IPS-18a (cell line): ENCODE results near the gene STXBP5L.
"Not testable (repeated sequence)": the region's sequence is repeated elsewhere in the genome, so short reads cannot be mapped to it uniquely, and the experiment has no call there.

Source experiments
- H3K27ac ChIP-seq: one replicate; pipeline ENCODE4 v1.5.1; 2013; ENCODE audit warnings: low read length
- H3K27me3 ChIP-seq: one replicate; pipeline ENCODE4 v1.6.1; 2013; ENCODE audit warnings: mild to moderate bottlenecking, low read length; ENCODE audit not compliant: control insufficient read depth, insufficient read depth
- H3K36me3 ChIP-seq: one replicate; pipeline ENCODE4 v1.6.1; 2013; ENCODE audit warnings: low read depth, low read length; ENCODE audit not compliant: control insufficient read depth
- H3K4me1 ChIP-seq: one replicate; pipeline ENCODE4 v1.6.1; 2013; ENCODE audit warnings: low read depth, low read length; ENCODE audit not compliant: control insufficient read depth
- H3K4me3 ChIP-seq: one replicate; pipeline ENCODE4 v1.5.1; 2013; ENCODE audit warnings: low read length
- H3K9ac ChIP-seq: one replicate; pipeline ENCODE4 v1.6.1; 2013; ENCODE audit warnings: mild to moderate bottlenecking, low read length, moderate library complexity
- H3K9me3 ChIP-seq: one replicate; pipeline ENCODE4 v1.6.1; 2013; ENCODE audit warnings: low read depth, low read length; ENCODE audit not compliant: control insufficient read depth

STXBP5L gene

GRCh38 chr3:121063628-121064027 is 155.6 kb downstream of the STXBP5L start:
- no peak overlapping the region for H3K27ac ChIP-seq
- H3K9me3 ChIP-seq, result no peaks in the 10 kb centered on the region
- no peaks in the 10 kb centered on the region for H3K4me1 ChIP-seq
- no peak overlapping the region for H3K4me3 ChIP-seq
- no peaks in the 10 kb centered on the region for H3K36me3 ChIP-seq
- H3K9ac ChIP-seq, result no peak overlapping the region
- no peaks in the 10 kb centered on the region for H3K27me3 ChIP-seq

- H3K27me3 ChIP-seq, result no peaks in the 10 kb centered on the region
- H3K9me3 ChIP-seq, result no peaks in the 10 kb centered on the region
- H3K4me1 ChIP-seq, result no peaks in the 10 kb centered on the region
- no peak overlapping the region for H3K27ac ChIP-seq
- H3K36me3 ChIP-seq, result no peaks in the 10 kb centered on the region
- no peak overlapping the region for H3K9ac ChIP-seq
- no peak overlapping the region for H3K4me3 ChIP-seq
Observed at GRCh38 chr3:121064121-121064520, 156.1 kb downstream of the STXBP5L start.

- no peak overlapping the region for H3K9ac ChIP-seq
- H3K36me3 ChIP-seq, result no peaks in the 10 kb centered on the region
- H3K4me1 ChIP-seq, result no peaks in the 10 kb centered on the region
- H3K4me3 ChIP-seq, result no peak overlapping the region
- H3K27ac ChIP-seq, result no peak overlapping the region
- no peaks in the 10 kb centered on the region for H3K9me3 ChIP-seq
- no peaks in the 10 kb centered on the region for H3K27me3 ChIP-seq
Observed at GRCh38 chr3:121072133-121072532, 164.1 kb downstream of the STXBP5L start.

GRCh38 chr3:121073011-121073410 is 165.0 kb downstream of the STXBP5L start:
- no peak overlapping the region for H3K4me3 ChIP-seq
- H3K9ac ChIP-seq, result no peak overlapping the region
- no peaks in the 10 kb centered on the region for H3K4me1 ChIP-seq

GRCh38 chr3:121075191-121075590 is 167.2 kb downstream of the STXBP5L start:
- H3K27me3 ChIP-seq, result no peaks in the 10 kb centered on the region
- no peak overlapping the region for H3K9ac ChIP-seq
- H3K4me3 ChIP-seq, result no peak overlapping the region
- no peak overlapping the region for H3K27ac ChIP-seq
- H3K9me3 ChIP-seq, result no peaks in the 10 kb centered on the region
- no peaks in the 10 kb centered on the region for H3K36me3 ChIP-seq
- no peaks in the 10 kb centered on the region for H3K4me1 ChIP-seq

More at GRCh38 chr3:121073011-121073410, 165.0 kb downstream of the STXBP5L start:
- H3K27ac ChIP-seq, result no peak overlapping the region
- no peaks in the 10 kb centered on the region for H3K27me3 ChIP-seq
- no peaks in the 10 kb centered on the region for H3K9me3 ChIP-seq
- H3K36me3 ChIP-seq, result no peaks in the 10 kb centered on the region

- not testable (repeated sequence) for H3K36me3 ChIP-seq, H3K4me1 ChIP-seq, H3K27me3 ChIP-seq, H3K9me3 ChIP-seq, H3K27ac ChIP-seq, H3K4me3 ChIP-seq, H3K9ac ChIP-seq
Observed at GRCh38 chr3:121078378-121079101, 170.5 kb downstream of the STXBP5L start.

- no peaks in the 10 kb centered on the region for H3K36me3 ChIP-seq
- H3K27me3 ChIP-seq, result no peaks in the 10 kb centered on the region
- H3K27ac ChIP-seq, result no peak overlapping the region
- no peak overlapping the region for H3K9ac ChIP-seq
- H3K9me3 ChIP-seq, result no peaks in the 10 kb centered on the region
- no peaks in the 10 kb centered on the region for H3K4me1 ChIP-seq
- H3K4me3 ChIP-seq, result no peak overlapping the region
Observed at GRCh38 chr3:121096953-121097352, 188.9 kb downstream of the STXBP5L start.

- H3K4me1 ChIP-seq, H3K27me3 ChIP-seq, H3K36me3 ChIP-seq, H3K27ac ChIP-seq, H3K4me3 ChIP-seq, H3K9ac ChIP-seq, H3K9me3 ChIP-seq: not testable (repeated sequence)
Observed at GRCh38 chr3:121111086-121111485, 203.1 kb downstream of the STXBP5L start.

- H3K4me1 ChIP-seq, result peaks cover 4% of the 10 kb centered on the region
- peaks cover 3% of the 10 kb centered on the region for H3K9me3 ChIP-seq
- no peak overlapping the region for H3K4me3 ChIP-seq
- H3K9ac ChIP-seq, result no peak overlapping the region
- no peak overlapping the region for H3K27ac ChIP-seq
- no peaks in the 10 kb centered on the region for H3K36me3 ChIP-seq
- H3K27me3 ChIP-seq, result no peaks in the 10 kb centered on the region
Observed at GRCh38 chr3:121111914-121112612, 204.1 kb downstream of the STXBP5L start.

- H3K9me3 ChIP-seq, result no peaks in the 10 kb centered on the region
- no peak overlapping the region for H3K9ac ChIP-seq
- H3K4me3 ChIP-seq, result no peak overlapping the region
- H3K36me3 ChIP-seq, result no peaks in the 10 kb centered on the region
- H3K4me1 ChIP-seq, result no peaks in the 10 kb centered on the region
- H3K27ac ChIP-seq, result no peak overlapping the region
- no peaks in the 10 kb centered on the region for H3K27me3 ChIP-seq
Observed at GRCh38 chr3:121126033-121126706, 218.2 kb downstream of the STXBP5L start.

- Histone ChIP-seq H3K9me3 (no peaks in the 10 kb centered on the region), H3K27ac (no peak overlapping the region), H3K9ac (no peak overlapping the region), H3K4me3 (no peak overlapping the region), H3K4me1 (no peaks in the 10 kb centered on the region), H3K36me3 (no peaks in the 10 kb centered on the region), H3K27me3 (no peaks in the 10 kb centered on the region)
Observed at GRCh38 chr3:121126707-121127035, 218.7 kb downstream of the STXBP5L start.
